Gastrocnemius medialis (tissue), 4 donors: Measurements from ENCODE around the gene SOWAHB. TPM values are rescaled to one million over a fixed set of nuclear protein-coding genes. Genes with fewer than 3 reads are reported as not detected.

Experiments used
- ATAC-seq, 2 donors: fragments of 150-250 bp; one replicate each; pipeline ENCODE4 v1.9.1; 2016
- DNase-seq, 2 donors: peaks; one replicate each; pipeline ENCODE4 v3.0.0-alpha.2; 2019
- H3K27ac ChIP-seq, 4 donors: fragments of 200-600 bp; sonication (generic); 1 replicate in 1 of 4; 2 replicates in 3 of 4; pipeline ENCODE4 v1.5.1; 2016 to 2018; ENCODE audit warnings: mild to moderate bottlenecking in 2 of 4, moderate library complexity in 1 of 4
- H3K27me3 ChIP-seq, 3 donors: fragments of 200-600 bp; sonication (generic) in 2 of 3; 1 replicate in 1 of 3; 2 replicates in 2 of 3; pipeline versions ENCODE4 v1.5.1 to v1.6.0; 2016 to 2019; ENCODE audit warnings: mild to moderate bottlenecking in 1 of 3, moderate library complexity in 1 of 3
- H3K36me3 ChIP-seq, 2 donors: fragments of 200-600 bp; sonication (generic) in 1 of 2; one replicate each; pipeline ENCODE4 v1.5.1; 2017 to 2018
- H3K4me1 ChIP-seq, 2 donors: fragments of 200-600 bp; sonication (generic) in 1 of 2; one replicate each; pipeline ENCODE4 v1.5.1; 2016 to 2017; ENCODE audit warnings: mild to moderate bottlenecking in 2 of 2
- H3K4me3 ChIP-seq, 4 donors: fragments of 200-600 bp; sonication (generic) in 3 of 4; 1 replicate in 1 of 4; 2 replicates in 3 of 4; pipeline ENCODE4 v1.5.1; 2016 to 2019; ENCODE audit warnings: mild to moderate bottlenecking in 2 of 4
- H3K9me3 ChIP-seq, 3 donors: fragments of 200-600 bp; sonication (generic) in 2 of 3; 1 replicate in 1 of 3; 2 replicates in 2 of 3; pipeline ENCODE4 v1.5.1; 2016 to 2019
- CTCF ChIP-seq, 5 experiments: fragments of 450-650 bp in 3 of 5; fragments of 200-600 bp in 2 of 5; sonication (generic) in 2 of 5; IDR thresholded peaks in 4 of 5; conservative IDR thresholded peaks in 1 of 5; 1 replicate in 4 of 5; 2 replicates in 1 of 5; pipeline ENCODE4 v1.5.1; 2016 to 2019; ENCODE audit warnings: antibody characterized with exemption in 5 of 5, mild to moderate bottlenecking in 3 of 5, moderate library complexity in 3 of 5
- POLR2A ChIP-seq, 2 donors: fragments of 450-650 bp; IDR thresholded peaks; one replicate each; pipeline ENCODE4 v1.6.1; 2017; ENCODE audit warnings: antibody characterized with exemption in 2 of 2, mild to moderate bottlenecking in 2 of 2, moderate library complexity in 2 of 2
- in situ Hi-C, 4 donors: fragments of 200-750 bp; cut with MboI; loops; one replicate each; pipeline versions ENCODE4 v1.15.0 to v1.8.0; 2017; ENCODE audit warnings: low sequenced_read_pairs in 4 of 4
- intact Hi-C: fragments of 100-400 bp; cut with DNase I; formaldehyde crosslinking; loops from one replicate; pipeline ENCODE4 v1.15.1; 2023; ENCODE audit warnings: low total_unique reads
- total RNA-seq, 4 donors: library from RNA; depleted of rRNA; stranded (reverse); fragments of >200 nt; gene quantifications; one replicate each; pipeline versions ENCODE4 v1.1.0 to v1.2.3, GENCODE V29; 2016

Gene SOWAHB
- total RNA-seq, 4 donors from 2014 or later = 0.12 TPM; not detected in 3

- ATAC-seq (no peak), DNase-seq (no peak)
- intact Hi-C loops = no loop called here
- Histone ChIP-seq H3K4me3 (no peak overlapping the region), H3K27ac (no peak overlapping the region), H3K27me3 (no peaks in the 10 kb centered on the region), H3K9me3 (no peaks in the 10 kb centered on the region), H3K36me3 (no peaks in the 10 kb centered on the region), H3K4me1 (peaks cover 4 to 10% of the 10 kb centered on the region in 2 donors)
- TF ChIP-seq POLR2A (IDR thresholded peaks at IDR 0.05) (no peak), CTCF (IDR thresholded peaks at IDR 0.05 in 4 of 5, conservative IDR thresholded peaks at IDR 0.05 in 1 of 5) (no peak)
- in situ Hi-C loops = no loop called here
Observed at GRCh38 chr4:76939184-76939583, 41.2 kb upstream of the SOWAHB start.

GRCh38 chr4:76931576-76932276, 33.8 kb upstream of the SOWAHB start:
- Histone ChIP-seq H3K4me1 (no peaks in the 10 kb centered on the region), H3K36me3 (no peaks in the 10 kb centered on the region), H3K27me3 (no peaks in the 10 kb centered on the region), H3K4me3 (no peak overlapping the region), H3K9me3 (no peaks in the 10 kb centered on the region), H3K27ac (no peak overlapping the region)
- no peak for DNase-seq
- ATAC-seq = no peak
- in situ Hi-C loops = no loop called here
- intact Hi-C loops = no loop called here
- TF ChIP-seq POLR2A (IDR thresholded peaks at IDR 0.05) (no peak), CTCF (IDR thresholded peaks at IDR 0.05 in 4 of 5, conservative IDR thresholded peaks at IDR 0.05 in 1 of 5) (no peak)

GRCh38 chr4:76931087-76931486, 33.1 kb upstream of the SOWAHB start:
- intact Hi-C loops = no loop called here

GRCh38 chr4:76930685-76931084, 32.7 kb upstream of the SOWAHB start:
- in situ Hi-C loops = no loop called here
- Histone ChIP-seq H3K27me3 (no peaks in the 10 kb centered on the region), H3K9me3 (no peaks in the 10 kb centered on the region), H3K27ac (no peak overlapping the region), H3K4me1 (no peaks in the 10 kb centered on the region), H3K4me3 (no peak overlapping the region), H3K36me3 (no peaks in the 10 kb centered on the region)
- ATAC-seq (no peak), DNase-seq (no peak)
- intact Hi-C loops = no loop called here
- TF ChIP-seq CTCF (IDR thresholded peaks at IDR 0.05 in 4 of 5, conservative IDR thresholded peaks at IDR 0.05 in 1 of 5) (no peak), POLR2A (IDR thresholded peaks at IDR 0.05) (no peak)

More at GRCh38 chr4:76931087-76931486, 33.1 kb upstream of the SOWAHB start:
- no peaks in the 10 kb centered on the region for H3K27me3 ChIP-seq
- no peaks in the 10 kb centered on the region for H3K4me1 ChIP-seq
- ATAC-seq = no peak
- H3K9me3 ChIP-seq = no peaks in the 10 kb centered on the region
- TF ChIP-seq POLR2A (IDR thresholded peaks at IDR 0.05) (no peak), CTCF (IDR thresholded peaks at IDR 0.05 in 4 of 5, conservative IDR thresholded peaks at IDR 0.05 in 1 of 5) (no peak)
- no peak overlapping the region for H3K4me3 ChIP-seq
- DNase-seq = no peak
- no peaks in the 10 kb centered on the region for H3K36me3 ChIP-seq
- H3K27ac ChIP-seq = no peak overlapping the region
- in situ Hi-C loops = no loop called here

GRCh38 chr4:76926841-76927240, 28.9 kb upstream of the SOWAHB start:
- intact Hi-C loops = no loop called here
- Histone ChIP-seq H3K4me3 (no peak overlapping the region), H3K27ac (no peak overlapping the region), H3K36me3 (no peaks in the 10 kb centered on the region), H3K9me3 (no peaks in the 10 kb centered on the region), H3K4me1 (no peaks in the 10 kb centered on the region), H3K27me3 (no peaks in the 10 kb centered on the region)
- TF ChIP-seq CTCF (IDR thresholded peaks at IDR 0.05 in 4 of 5, conservative IDR thresholded peaks at IDR 0.05 in 1 of 5) = no peak
- no peak for TF ChIP-seq POLR2A (IDR thresholded peaks at IDR 0.05)
- in situ Hi-C loops = no loop called here
- DNase-seq = no peak
- no peak for ATAC-seq
